Immature natural killer cell (primary cell): Measurements from ENCODE around the gene CDKL1. TPM values are rescaled to one million over a fixed set of nuclear protein-coding genes. Genes with fewer than 3 reads are reported as not detected.

Source experiments
- DNase-seq, 3 donors: peaks; one replicate each; pipeline ENCODE4 v3.0.0; 2022; ENCODE audit warnings: mixed read lengths in 1 of 3
- H3K27ac Mint-ChIP-seq, 6 donors: one replicate each; pipeline ENCODE4 v1.8.0; 2020; ENCODE audit warnings: mixed read lengths in 6 of 6, mild to moderate bottlenecking in 5 of 6, inconsistent platforms in 4 of 6, moderate library complexity in 3 of 6
- H3K27me3 Mint-ChIP-seq, 3 donors: one replicate each; pipeline ENCODE4 v1.8.0; 2020 to 2021; ENCODE audit warnings: low read depth in 3 of 3, mild to moderate bottlenecking in 3 of 3, mixed read lengths in 3 of 3, moderate library complexity in 3 of 3, inconsistent platforms in 1 of 3
- H3K36me3 Mint-ChIP-seq, 3 donors: one replicate each; pipeline ENCODE4 v1.8.0; 2020; ENCODE audit warnings: mixed read lengths in 3 of 3, inconsistent platforms in 2 of 3, mild to moderate bottlenecking in 2 of 3
- H3K4me1 Mint-ChIP-seq, 2 donors: one replicate each; pipeline ENCODE4 v1.8.0; 2020; ENCODE audit warnings: inconsistent platforms in 2 of 2, mild to moderate bottlenecking in 2 of 2, mixed read lengths in 2 of 2, moderate library complexity in 1 of 2
- H3K4me3 Mint-ChIP-seq, 5 donors: one replicate each; pipeline ENCODE4 v1.8.0; 2020; ENCODE audit warnings: mild to moderate bottlenecking in 5 of 5, mixed read lengths in 5 of 5, inconsistent platforms in 3 of 5, moderate library complexity in 3 of 5
- H3K9me3 Mint-ChIP-seq, 6 donors: one replicate each; pipeline ENCODE4 v1.8.0; 2020; ENCODE audit warnings: mild to moderate bottlenecking in 6 of 6, mixed read lengths in 6 of 6, inconsistent platforms in 4 of 6, moderate library complexity in 3 of 6
- polyA plus RNA-seq, 3 donors: library from polyadenylated mRNA; unstranded; fragments of 300-500 nt; fragmentation: Illumina TruSeq; gene quantifications; one replicate each; pipeline ENCODE4 v1.2.3, GENCODE V29; 2021

CDKL1 gene
- polyA plus RNA-seq, 3 donors from 2014 or later: 3.6 to 9.9 (median 5.4) TPM

- Mint-ChIP-seq H3K27ac (peak overlapping the region in 1 of 6 donors; percentile 10), H3K27me3 (no peaks in the 10 kb centered on the region), H3K36me3 (peaks cover 0 to 14% (median 8%) of the 10 kb centered on the region in 3 donors), H3K9me3 (no peaks in the 10 kb centered on the region), H3K4me3 (no peak overlapping the region), H3K4me1 (peaks cover 5 to 17% of the 10 kb centered on the region in 2 donors)
- no peak for DNase-seq
Observed at GRCh38 chr14:50344876-50345563, 51.7 kb downstream of the CDKL1 start.

DNA sequence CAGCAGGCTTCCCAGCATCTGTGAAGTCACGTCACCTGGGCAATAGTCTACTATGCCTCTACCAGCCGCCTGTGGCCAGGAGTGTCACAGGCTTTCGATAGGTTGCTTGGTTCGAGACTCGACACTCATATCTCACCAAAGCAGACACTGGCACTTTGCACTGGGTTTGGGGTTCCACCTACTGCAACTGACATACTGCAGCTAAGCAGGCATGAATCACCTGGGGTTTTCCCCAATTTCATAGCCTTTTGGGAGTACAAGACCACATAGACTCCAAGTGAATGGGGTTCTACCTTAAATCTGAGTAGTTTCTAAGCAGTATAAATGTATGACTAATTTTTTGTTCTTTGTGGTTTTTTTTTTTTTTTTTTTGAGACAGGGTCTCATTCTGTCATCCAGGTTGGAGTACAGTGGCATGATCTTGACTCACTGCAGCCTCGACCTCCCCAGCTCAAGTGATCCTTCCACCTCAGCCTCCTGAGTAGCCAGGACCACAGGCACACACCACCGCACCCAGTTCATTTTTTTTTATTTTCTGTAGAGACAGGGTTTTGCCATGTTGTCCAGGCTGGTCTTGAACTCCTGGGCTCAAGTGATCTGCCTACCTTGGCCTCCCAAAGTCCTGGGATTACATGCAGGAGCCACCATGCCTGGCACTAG, 52.4 kb downstream of the CDKL1 start:
- H3K4me3 Mint-ChIP-seq: no peak overlapping the region
- H3K4me1 Mint-ChIP-seq: peaks cover 5 to 17% of the 10 kb centered on the region in 2 donors
- DNase-seq: no peak
- no peaks in the 10 kb centered on the region for H3K27me3 Mint-ChIP-seq
- no peaks in the 10 kb centered on the region for H3K9me3 Mint-ChIP-seq
- no peak overlapping the region for H3K27ac Mint-ChIP-seq
- peaks cover 0 to 14% (median 8%) of the 10 kb centered on the region in 3 donors for H3K36me3 Mint-ChIP-seq

DNA sequence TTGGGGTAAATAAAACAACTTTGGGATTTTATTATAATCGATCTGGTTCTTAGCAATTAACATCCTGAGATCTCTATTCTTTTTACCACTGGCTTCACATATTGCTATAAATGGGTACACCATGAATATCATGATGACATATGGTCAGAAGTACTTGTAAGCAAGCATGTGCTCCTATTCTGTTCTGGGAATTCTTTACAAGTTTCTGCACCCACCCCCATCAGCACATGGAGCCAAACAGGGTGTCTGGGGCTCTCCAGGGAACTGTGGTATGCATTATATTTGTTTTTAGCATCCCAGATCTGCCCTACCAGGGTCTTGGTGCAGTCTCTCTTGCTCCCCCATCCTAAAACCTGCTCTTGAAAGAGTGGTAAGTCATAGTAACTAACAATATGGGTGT, 53.2 kb downstream of the CDKL1 start:
- Mint-ChIP-seq H3K4me1 (peaks cover 5 to 17% of the 10 kb centered on the region in 2 donors), H3K9me3 (no peaks in the 10 kb centered on the region), H3K4me3 (no peak overlapping the region), H3K27me3 (no peaks in the 10 kb centered on the region), H3K36me3 (peaks cover 4 to 8% (median 6%) of the 10 kb centered on the region in 3 donors), H3K27ac (peak overlapping the region in 2 of 6 donors; percentile 13 to 20)
- DNase-seq: no peak

GRCh38 chr14:50342221-50343078, 54.2 kb downstream of the CDKL1 start:
- Mint-ChIP-seq H3K4me3 (peak overlapping the region in 4 of 5 donors; percentile 21 to 67 (median 24)), H3K9me3 (no peaks in the 10 kb centered on the region), H3K27me3 (no peaks in the 10 kb centered on the region), H3K36me3 (peaks cover 4 to 8% (median 6%) of the 10 kb centered on the region in 3 donors), H3K27ac (peak overlapping the region in 4 of 6 donors; percentile 52 to 85 (median 59)), H3K4me1 (peaks cover 5 to 17% of the 10 kb centered on the region in 2 donors)
- DNase-seq: peak; percentile 58 to 69 (median 63)

DNA sequence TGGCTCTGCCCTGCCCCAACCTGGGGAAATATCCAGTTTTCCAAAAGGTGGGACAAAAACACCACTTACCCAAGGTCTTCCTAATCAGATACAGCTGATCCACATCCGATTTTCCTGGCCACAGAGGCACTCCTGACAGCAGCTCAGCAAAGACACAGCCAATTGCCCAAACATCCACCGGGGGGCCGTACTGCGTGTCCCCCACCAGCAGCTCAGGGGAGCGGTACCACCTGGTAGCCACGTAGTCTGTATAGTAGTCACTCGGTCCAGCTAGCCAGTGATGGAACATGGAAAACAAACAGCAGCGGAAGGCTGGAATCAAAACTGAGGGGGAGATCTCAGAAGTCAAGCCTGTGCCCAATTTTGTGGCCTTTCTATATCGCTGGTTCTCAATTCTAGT, 55.7 kb downstream of the CDKL1 start:
- H3K4me3 Mint-ChIP-seq: no peak overlapping the region
- no peak overlapping the region for H3K27ac Mint-ChIP-seq
- H3K27me3 Mint-ChIP-seq: no peaks in the 10 kb centered on the region
- H3K4me1 Mint-ChIP-seq: peaks cover 12 to 25% of the 10 kb centered on the region in 2 donors
- peaks cover 4 to 8% (median 4%) of the 10 kb centered on the region in 3 donors for H3K36me3 Mint-ChIP-seq
- DNase-seq: no peak
- H3K9me3 Mint-ChIP-seq: no peaks in the 10 kb centered on the region

DNA sequence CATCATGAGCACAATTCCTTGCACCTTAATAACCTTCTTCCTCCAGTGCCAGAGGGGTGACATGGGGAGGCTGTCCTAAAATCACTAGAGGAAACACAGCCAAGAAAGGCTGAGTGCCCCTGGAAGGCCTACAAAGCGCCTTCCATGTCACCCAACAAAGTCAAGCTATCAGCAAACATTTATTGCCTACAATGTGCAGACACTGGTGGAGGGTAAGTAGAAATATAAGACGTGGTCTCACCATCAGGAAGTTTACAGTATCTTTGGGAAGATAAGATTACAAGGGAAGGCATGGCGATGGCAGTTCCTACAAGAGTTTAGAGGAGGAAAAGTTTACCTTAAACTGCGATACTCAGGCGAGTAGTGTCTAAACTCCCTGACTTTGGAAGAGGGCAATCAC, 56.6 kb downstream of the CDKL1 start:
- peaks cover 19 to 32% of the 10 kb centered on the region in 2 donors for H3K4me1 Mint-ChIP-seq
- no peak overlapping the region for H3K4me3 Mint-ChIP-seq
- H3K36me3 Mint-ChIP-seq: peaks cover 2 to 7% (median 4%) of the 10 kb centered on the region in 3 donors
- no peaks in the 10 kb centered on the region for H3K27me3 Mint-ChIP-seq
- H3K27ac Mint-ChIP-seq: peak overlapping the region in 3 of 6 donors; percentile 26 to 31 (median 30)
- DNase-seq: no peak
- no peaks in the 10 kb centered on the region for H3K9me3 Mint-ChIP-seq

GRCh38 chr14:50339178-50339804, 57.4 kb downstream of the CDKL1 start:
- Mint-ChIP-seq H3K27me3 (no peaks in the 10 kb centered on the region), H3K9me3 (no peaks in the 10 kb centered on the region), H3K4me3 (no peak overlapping the region), H3K27ac (peak overlapping the region in 2 of 6 donors; percentile 26 to 50), H3K36me3 (peaks cover 2 to 9% (median 4%) of the 10 kb centered on the region in 3 donors), H3K4me1 (peaks cover 19 to 32% of the 10 kb centered on the region in 2 donors)
- no peak for DNase-seq

DNA sequence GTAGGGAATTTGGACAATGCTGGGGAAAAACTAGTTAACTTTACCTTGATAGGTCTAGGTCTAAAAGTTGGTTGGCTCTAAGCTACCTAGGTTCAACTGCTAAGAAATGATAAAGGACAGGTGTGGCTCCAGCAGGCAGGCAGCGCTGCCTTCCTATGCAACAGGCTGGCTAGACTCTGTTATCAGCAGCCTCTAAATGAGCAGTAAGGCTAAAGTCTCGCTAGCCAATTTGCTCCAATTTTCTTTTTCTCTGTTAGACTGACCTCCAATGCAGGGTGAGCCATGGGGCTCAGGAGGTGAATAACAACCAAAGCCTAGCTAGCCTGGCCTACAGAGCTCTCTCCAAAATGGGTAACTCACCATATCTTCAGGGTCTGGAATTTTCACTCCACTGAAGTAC, 58.1 kb downstream of the CDKL1 start:
- Mint-ChIP-seq H3K9me3 (no peaks in the 10 kb centered on the region), H3K4me1 (peaks cover 19 to 27% of the 10 kb centered on the region in 2 donors), H3K4me3 (no peak overlapping the region), H3K27me3 (no peaks in the 10 kb centered on the region), H3K36me3 (peaks cover 2 to 9% (median 4%) of the 10 kb centered on the region in 3 donors), H3K27ac (peak overlapping the region in 1 of 6 donors; percentile 26)
- no peak for DNase-seq

DNA sequence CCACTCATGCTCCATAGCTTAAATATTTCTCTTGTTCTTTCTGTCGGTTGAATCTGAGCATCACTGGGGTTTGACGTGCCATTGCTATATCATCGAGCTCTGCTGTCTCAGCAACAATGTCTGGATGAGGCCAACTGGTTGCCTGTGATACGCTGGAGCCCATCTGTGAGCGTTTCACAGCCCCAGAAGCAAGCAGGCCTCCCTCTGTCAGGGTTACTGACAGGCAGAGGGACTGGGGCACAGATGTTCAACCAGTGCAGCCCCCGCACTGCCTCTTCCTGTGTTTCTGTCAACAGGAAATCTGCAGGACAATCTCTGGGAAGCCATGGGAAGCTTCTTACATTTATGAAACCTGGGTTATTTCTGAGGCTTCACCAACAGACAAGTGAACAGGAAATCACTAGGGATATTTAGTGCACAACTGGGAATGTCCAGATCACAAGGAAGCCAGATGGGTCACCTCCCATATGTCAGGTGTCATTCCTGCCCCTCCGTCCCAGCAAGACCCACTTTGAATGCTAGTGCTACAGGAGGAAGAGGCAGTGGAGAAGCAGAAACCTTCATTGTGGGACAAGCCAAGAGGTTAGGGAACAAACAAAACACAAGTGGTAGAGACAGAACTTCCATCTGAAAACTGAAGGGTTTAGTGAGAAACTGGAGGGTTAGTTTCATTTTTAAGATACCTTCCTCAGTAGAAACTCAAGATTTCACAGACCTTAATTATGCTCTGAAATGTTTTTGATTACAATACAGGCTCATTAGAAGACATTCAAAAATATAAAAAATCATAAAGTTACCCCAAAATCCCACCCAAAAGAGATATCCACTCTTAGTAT, 60.5 kb downstream of the CDKL1 start:
- no peaks in the 10 kb centered on the region for H3K9me3 Mint-ChIP-seq
- no peak for DNase-seq
- H3K36me3 Mint-ChIP-seq: peaks cover 8 to 15% (median 11%) of the 10 kb centered on the region in 3 donors
- peak overlapping the region; percentile 13 to 85 (median 76) for H3K27ac Mint-ChIP-seq
- H3K27me3 Mint-ChIP-seq: no peaks in the 10 kb centered on the region
- peak overlapping the region; percentile 41 to 80 (median 50) for H3K4me3 Mint-ChIP-seq
- peaks cover 21 to 23% of the 10 kb centered on the region in 2 donors for H3K4me1 Mint-ChIP-seq

GRCh38 chr14:50335389-50335788, 61.3 kb downstream of the CDKL1 start:
- Mint-ChIP-seq H3K27ac (peak overlapping the region in 2 of 6 donors; percentile 44 to 53), H3K4me1 (peaks cover 21 to 23% of the 10 kb centered on the region in 2 donors), H3K9me3 (no peaks in the 10 kb centered on the region), H3K4me3 (peak overlapping the region in 2 of 5 donors; percentile 79 to 80), H3K36me3 (peaks cover 8 to 11% (median 11%) of the 10 kb centered on the region in 3 donors), H3K27me3 (no peaks in the 10 kb centered on the region)
- no peak for DNase-seq

GRCh38 chr14:50334211-50334610, 62.5 kb downstream of the CDKL1 start:
- H3K4me1 Mint-ChIP-seq: peaks cover 21 to 23% of the 10 kb centered on the region in 2 donors
- H3K27ac Mint-ChIP-seq: no peak overlapping the region
- H3K9me3 Mint-ChIP-seq: no peaks in the 10 kb centered on the region
- no peak overlapping the region for H3K4me3 Mint-ChIP-seq
- H3K27me3 Mint-ChIP-seq: no peaks in the 10 kb centered on the region
- H3K36me3 Mint-ChIP-seq: peaks cover 8 to 18% (median 16%) of the 10 kb centered on the region in 3 donors
- no peak for DNase-seq

DNA sequence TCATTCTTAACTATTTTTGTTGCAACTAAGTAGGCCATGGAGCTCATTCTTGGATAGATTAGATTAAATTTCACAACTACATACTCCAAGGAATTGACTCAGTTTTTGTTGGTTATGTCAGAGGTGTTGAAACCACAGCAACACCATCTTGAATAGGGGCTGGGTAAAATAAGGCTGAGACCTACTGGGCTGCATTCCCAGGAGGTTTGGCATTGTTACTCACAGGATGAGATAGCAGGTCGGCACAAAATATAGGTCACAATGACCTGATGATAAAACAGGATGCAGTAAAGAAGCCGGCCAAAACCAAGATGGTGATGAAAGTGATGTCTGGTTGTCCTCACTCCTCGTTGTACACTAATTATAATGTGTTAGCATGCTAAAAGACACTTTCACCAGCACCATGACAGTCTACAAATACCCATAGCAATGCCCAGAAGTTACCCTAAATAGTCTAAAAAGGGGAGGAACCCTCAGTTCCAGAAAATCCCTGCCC, 63.6 kb downstream of the CDKL1 start:
- Mint-ChIP-seq H3K27ac (peak overlapping the region in 5 of 6 donors; percentile 1 to 84 (median 60)), H3K4me1 (peaks cover 21 to 23% of the 10 kb centered on the region in 2 donors), H3K4me3 (no peak overlapping the region), H3K9me3 (no peaks in the 10 kb centered on the region), H3K36me3 (peaks cover 4 to 25% (median 19%) of the 10 kb centered on the region in 3 donors), H3K27me3 (no peaks in the 10 kb centered on the region)
- DNase-seq: no peak
